Loucy (cell line): Measurements from ENCODE around the gene FAM222A.

Source experiments
- H2AFZ ChIP-seq: fragments of 200-600 bp; sonication (generic); 2 replicates; pipeline ENCODE4 v1.6.0; 2016; ENCODE audit warnings: antibody characterized with exemption, mild to moderate bottlenecking, low read length, moderate library complexity
- H3F3A ChIP-seq: fragments of 200-600 bp; 2 replicates; pipeline ENCODE4 v1.6.0; 2016; ENCODE audit warnings: antibody characterized with exemption, low read depth, mild to moderate bottlenecking
- H3K27me3 ChIP-seq: fragments of 200-600 bp; sonication (generic); 2 replicates; pipeline ENCODE4 v1.6.1; 2014; ENCODE audit warnings: low read length, mild to moderate bottlenecking; ENCODE audit not compliant: insufficient read depth, poor library complexity, severe bottlenecking
- H3K36me3 ChIP-seq: fragments of 200-600 bp; sonication (generic); 2 replicates; pipeline ENCODE4 v1.6.1; 2016; ENCODE audit warnings: low read length; ENCODE audit not compliant: insufficient read depth
- H3K4me1 ChIP-seq: fragments of 200-600 bp; sonication (generic); 2 replicates; pipeline ENCODE4 v1.5.1; 2014; ENCODE audit warnings: low read length, mild to moderate bottlenecking; ENCODE audit not compliant: insufficient read depth, poor library complexity, severe bottlenecking
- H3K4me2 ChIP-seq: fragments of 200-600 bp; sonication (generic); 2 replicates; pipeline ENCODE4 v1.6.0; 2014; ENCODE audit warnings: antibody characterized with exemption, low read length, low read depth, mild to moderate bottlenecking; ENCODE audit not compliant: poor library complexity, severe bottlenecking
- H3K4me3 ChIP-seq: fragments of 200-600 bp; sonication (generic); 2 replicates; pipeline ENCODE4 v1.5.1; 2014; ENCODE audit warnings: low read length, mild to moderate bottlenecking, mixed read lengths; ENCODE audit not compliant: poor library complexity, severe bottlenecking
- H3K79me2 ChIP-seq: fragments of 200-600 bp; sonication (generic); 2 replicates; pipeline ENCODE4 v1.6.1; 2014; ENCODE audit warnings: low read length; ENCODE audit not compliant: insufficient read depth
- H3K9ac ChIP-seq: fragments of 200-600 bp; sonication (generic); 2 replicates; pipeline ENCODE4 v1.6.0; 2014; ENCODE audit warnings: mild to moderate bottlenecking, low read depth, low read length, moderate library complexity; ENCODE audit not compliant: poor library complexity, severe bottlenecking
- H3K9me2 ChIP-seq: fragments of 200-600 bp; sonication (generic); replicated peaks from 2 replicates; pipeline ENCODE4 v1.6.1; 2016; ENCODE audit warnings: low read depth, low read length, mixed read lengths
- H3K9me3 ChIP-seq: fragments of 200-600 bp; sonication (generic); 2 replicates; pipeline ENCODE4 v1.6.1; 2014; ENCODE audit warnings: mild to moderate bottlenecking, antibody characterized with exemption, low read length, low read depth; ENCODE audit not compliant: insufficient read depth
- H4K20me1 ChIP-seq: fragments of 200-600 bp; sonication (generic); 2 replicates; pipeline ENCODE4 v1.6.0; 2014; ENCODE audit warnings: antibody characterized with exemption, low read length, mild to moderate bottlenecking; ENCODE audit not compliant: insufficient read depth, poor library complexity, severe bottlenecking
- CTCF ChIP-seq: fragments of 200-600 bp; sonication (generic); conservative IDR thresholded peaks from 2 replicates; pipeline ENCODE4 v1.5.1; 2014; ENCODE audit warnings: mild to moderate bottlenecking, antibody characterized with exemption, low read length
- EZH2phosphoT487 ChIP-seq: fragments of 200-600 bp; IDR thresholded peaks from 2 replicates; pipeline ENCODE4 v1.6.1; 2018; ENCODE audit warnings: antibody characterized with exemption, mild to moderate bottlenecking, moderate library complexity, borderline replicate concordance

Gene FAM222A

GRCh38 chr12:109715310-109716091 is 1.9 kb downstream of the FAM222A start:
- H3K9me3 ChIP-seq: no peaks in the 10 kb centered on the region
- H4K20me1 ChIP-seq: peaks cover 10% of the 10 kb centered on the region
- no peaks in the 10 kb centered on the region for H3K27me3 ChIP-seq
- H3K4me3 ChIP-seq: peak overlapping the region; percentile 68
- no peaks in the 10 kb centered on the region for H3F3A ChIP-seq
- TF ChIP-seq CTCF (no peak), EZH2phosphoT487 (no peak)
- H2AFZ ChIP-seq: no peak overlapping the region
- H3K79me2 ChIP-seq: no peaks in the 10 kb centered on the region
- H3K4me1 ChIP-seq: peaks cover 11% of the 10 kb centered on the region
- H3K9me2 ChIP-seq: no peaks in the 10 kb centered on the region
- no peaks in the 10 kb centered on the region for H3K36me3 ChIP-seq
- no peak overlapping the region for H3K9ac ChIP-seq
- H3K4me2 ChIP-seq: peak overlapping the region; percentile 61

GRCh38 chr12:109716092-109716479 is 2.5 kb downstream of the FAM222A start:
- Histone ChIP-seq H3F3A (no peaks in the 10 kb centered on the region), H2AFZ (no peak overlapping the region), H3K36me3 (no peaks in the 10 kb centered on the region), H3K79me2 (no peaks in the 10 kb centered on the region), H4K20me1 (peaks cover 10% of the 10 kb centered on the region), H3K27me3 (no peaks in the 10 kb centered on the region), H3K4me1 (peaks cover 11% of the 10 kb centered on the region), H3K9me2 (no peaks in the 10 kb centered on the region), H3K9ac (no peak overlapping the region), H3K9me3 (no peaks in the 10 kb centered on the region), H3K4me3 (no peak overlapping the region), H3K4me2 (no peak overlapping the region)
- TF ChIP-seq EZH2phosphoT487 (no peak), CTCF (no peak)

DNA sequence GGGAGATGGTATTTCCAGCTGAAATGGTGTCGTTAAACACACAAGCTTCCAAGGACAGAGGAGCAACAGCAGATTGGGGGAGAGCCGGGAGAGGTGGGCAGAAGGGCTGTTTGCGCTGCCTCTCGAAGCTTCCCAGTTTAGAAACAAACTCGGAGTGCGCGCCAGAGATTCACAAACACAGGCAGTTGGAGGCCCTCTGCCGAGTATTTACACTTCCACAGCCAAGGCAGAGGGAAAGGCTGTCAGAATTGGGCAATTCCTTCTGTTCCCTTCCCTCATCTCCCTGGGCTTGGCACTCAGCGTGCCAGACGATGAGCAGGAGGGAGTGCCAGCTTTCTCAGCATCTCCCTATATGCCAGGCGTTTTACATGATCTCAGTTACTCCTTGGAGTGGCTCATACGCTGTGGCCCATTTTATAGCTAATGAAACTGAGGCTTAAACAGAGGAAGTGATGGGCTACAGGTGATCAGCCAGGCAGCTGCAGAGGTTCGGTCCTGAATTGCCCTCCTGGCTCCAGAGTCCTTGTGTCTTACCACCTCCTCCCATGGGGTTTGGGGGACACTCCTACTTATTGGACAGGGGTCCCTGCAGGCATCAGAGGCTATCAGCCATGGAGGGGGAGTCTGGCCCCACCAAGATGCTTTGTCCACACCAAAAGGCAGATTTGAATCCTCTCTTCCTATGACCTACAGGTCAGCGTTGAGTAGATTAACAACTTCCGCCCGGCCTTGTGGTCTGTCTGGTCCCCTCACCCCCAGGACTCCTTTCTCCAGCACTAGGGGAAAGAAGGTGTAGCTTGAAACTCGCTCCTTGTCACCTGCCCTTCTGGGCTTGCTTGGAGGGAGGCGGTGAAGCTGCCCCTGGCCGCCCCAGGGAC is 3.1 kb downstream of the FAM222A start:
- H3K9me2 ChIP-seq: no peaks in the 10 kb centered on the region
- H3K4me3 ChIP-seq: no peak overlapping the region
- no peaks in the 10 kb centered on the region for H3F3A ChIP-seq
- H3K36me3 ChIP-seq: no peaks in the 10 kb centered on the region
- H2AFZ ChIP-seq: no peak overlapping the region
- H3K9ac ChIP-seq: no peak overlapping the region
- H4K20me1 ChIP-seq: peaks cover 10% of the 10 kb centered on the region
- no peaks in the 10 kb centered on the region for H3K79me2 ChIP-seq
- TF ChIP-seq EZH2phosphoT487: no peak
- no peak for TF ChIP-seq CTCF
- no peak overlapping the region for H3K4me2 ChIP-seq
- no peaks in the 10 kb centered on the region for H3K9me3 ChIP-seq
- peaks cover 11% of the 10 kb centered on the region for H3K4me1 ChIP-seq
- no peaks in the 10 kb centered on the region for H3K27me3 ChIP-seq
